Astrocyte (in vitro differentiated cells and primary cell): Measurements from ENCODE around the gene STRN3. TPM values are rescaled to one million over a fixed set of nuclear protein-coding genes. Genes with fewer than 3 reads are reported as not detected.

Source experiments
- DNase-seq: peaks from one replicate; pipeline ENCODE4 v3.0.0-alpha.2; 2010; ENCODE audit warnings: low read depth
- FAIRE-seq: peaks from 2 replicates; lab custom pipeline; 2011; peaks lifted over from hg19 to GRCh38; lab: Jason Lieb, UNC
- H2AFZ ChIP-seq: 2 replicates; pipeline ENCODE4 v1.6.0; 2012; ENCODE audit warnings: low read depth, low read length, inconsistent platforms
- H3K27ac ChIP-seq: 2 replicates; pipeline ENCODE4 v1.5.1; 2011; ENCODE audit warnings: low read depth, low read length, inconsistent platforms
- H3K27me3 ChIP-seq: 2 replicates; pipeline ENCODE4 v1.6.0; 2011; ENCODE audit warnings: low read length, inconsistent platforms; ENCODE audit not compliant: insufficient read depth
- H3K36me3 ChIP-seq: 2 replicates; pipeline ENCODE4 v1.5.1; 2011; ENCODE audit warnings: low read length, inconsistent platforms; ENCODE audit not compliant: insufficient read depth
- H3K4me1 ChIP-seq: 2 replicates; pipeline ENCODE4 v1.5.1; 2011; ENCODE audit warnings: low read length, inconsistent platforms; ENCODE audit not compliant: insufficient read depth
- H3K4me2 ChIP-seq: 2 replicates; pipeline ENCODE4 v1.6.0; 2012; ENCODE audit warnings: low read length, inconsistent platforms
- H3K4me3 ChIP-seq: 2 replicates; pipeline ENCODE4 v1.5.1; 2011; ENCODE audit warnings: low read depth, mild to moderate bottlenecking, low read length, inconsistent platforms; ENCODE audit not compliant: insufficient read depth
- H3K79me2 ChIP-seq: 2 replicates; pipeline ENCODE4 v1.6.0; 2012; ENCODE audit warnings: mild to moderate bottlenecking, low read length, inconsistent platforms; ENCODE audit not compliant: insufficient read depth
- H3K9ac ChIP-seq: 2 replicates; pipeline ENCODE4 v1.6.0; 2012; ENCODE audit warnings: mild to moderate bottlenecking, low read length, inconsistent platforms
- H3K9me3 ChIP-seq: 2 replicates; pipeline ENCODE4 v1.5.1; 2012; ENCODE audit warnings: low read depth, mild to moderate bottlenecking, low read length, inconsistent platforms; ENCODE audit not compliant: insufficient read depth
- H4K20me1 ChIP-seq: 2 replicates; pipeline ENCODE4 v1.6.0; 2012; ENCODE audit warnings: low read length, inconsistent platforms; ENCODE audit not compliant: insufficient read depth
- H3K27ac Mint-ChIP-seq: one replicate; pipeline ENCODE4 v1.8.0; 2021; ENCODE audit warnings: mild to moderate bottlenecking, mixed read lengths; ENCODE audit not compliant: unreplicated experiment
- H3K27me3 Mint-ChIP-seq: one replicate; pipeline ENCODE4 v1.8.0; 2021; ENCODE audit warnings: low read depth, mixed read lengths; ENCODE audit not compliant: unreplicated experiment
- H3K36me3 Mint-ChIP-seq: one replicate; pipeline ENCODE4 v1.8.0; 2021; ENCODE audit warnings: low read depth, mixed read lengths; ENCODE audit not compliant: unreplicated experiment
- H3K4me1 Mint-ChIP-seq: one replicate; pipeline ENCODE4 v1.8.0; 2021; ENCODE audit warnings: low read depth, mixed read lengths; ENCODE audit not compliant: unreplicated experiment
- H3K4me3 Mint-ChIP-seq: one replicate; pipeline ENCODE4 v1.8.0; 2021; ENCODE audit warnings: mild to moderate bottlenecking, moderate library complexity, mixed read lengths; ENCODE audit not compliant: unreplicated experiment
- H3K9me3 Mint-ChIP-seq: one replicate; pipeline ENCODE4 v1.8.0; 2021; ENCODE audit warnings: mild to moderate bottlenecking, mixed read lengths; ENCODE audit not compliant: unreplicated experiment
- CTCF ChIP-seq: IDR thresholded peaks from 2 replicates; pipeline ENCODE4 v1.5.1; 2011; ENCODE audit warnings: low read depth, mild to moderate bottlenecking, inconsistent platforms, low read length, moderate library complexity; ENCODE audit not compliant: insufficient read depth
- EZH2 ChIP-seq: IDR thresholded peaks from 2 replicates; pipeline ENCODE4 v1.6.1; 2012; ENCODE audit warnings: mild to moderate bottlenecking, low read length, inconsistent platforms; ENCODE audit not compliant: insufficient read depth
- total RNA-seq: library from RNA; stranded (reverse); gene quantifications from 2 replicates; pipeline ENCODE4 v1.2.1, GENCODE V29; 2021

Gene STRN3
- total RNA-seq, 1 donor from 2014 or later = 48.4 TPM

DNA sequence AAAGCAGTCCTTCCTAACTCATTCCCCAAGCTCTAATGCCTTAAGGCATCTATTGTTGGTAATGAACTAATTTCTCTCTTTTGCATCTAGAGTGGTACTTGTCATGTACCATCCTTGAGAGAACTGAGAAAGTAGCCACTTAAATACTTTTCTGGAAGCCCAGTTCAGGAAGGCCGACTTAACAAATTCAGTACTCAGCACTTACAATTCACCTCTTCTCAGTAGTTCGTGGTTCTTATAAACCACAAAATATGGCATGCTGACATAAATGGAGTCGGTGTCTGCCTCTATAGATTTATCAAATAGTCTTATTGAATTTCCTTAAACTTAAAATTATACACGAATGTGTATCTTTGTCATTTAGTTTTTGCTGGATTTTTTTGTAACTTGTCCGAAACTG, 161.2 kb downstream of the STRN3 start:
- no peaks in the 10 kb centered on the region for H3K79me2 ChIP-seq
- no peaks in the 10 kb centered on the region for H3K36me3 ChIP-seq
- no peaks in the 10 kb centered on the region for H3K9me3 ChIP-seq
- Mint-ChIP-seq H3K9me3 (no peaks in the 10 kb centered on the region), H3K36me3 (no peaks in the 10 kb centered on the region), H3K4me1 (no peaks in the 10 kb centered on the region), H3K27ac (no peak overlapping the region), H3K4me3 (no peak overlapping the region), H3K27me3 (peaks cover 5% of the 10 kb centered on the region)
- DNase-seq = no peak
- H3K9ac ChIP-seq = no peak overlapping the region
- H3K27ac ChIP-seq = no peak overlapping the region
- TF ChIP-seq EZH2 = no peak
- TF ChIP-seq CTCF = no peak
- H3K4me2 ChIP-seq = no peak overlapping the region
- no peaks in the 10 kb centered on the region for H3K4me1 ChIP-seq
- H3K27me3 ChIP-seq = no peaks in the 10 kb centered on the region
- H2AFZ ChIP-seq = no peak overlapping the region
- no peaks in the 10 kb centered on the region for H4K20me1 ChIP-seq
- no peak for FAIRE-seq
- H3K4me3 ChIP-seq = no peak overlapping the region

DNA sequence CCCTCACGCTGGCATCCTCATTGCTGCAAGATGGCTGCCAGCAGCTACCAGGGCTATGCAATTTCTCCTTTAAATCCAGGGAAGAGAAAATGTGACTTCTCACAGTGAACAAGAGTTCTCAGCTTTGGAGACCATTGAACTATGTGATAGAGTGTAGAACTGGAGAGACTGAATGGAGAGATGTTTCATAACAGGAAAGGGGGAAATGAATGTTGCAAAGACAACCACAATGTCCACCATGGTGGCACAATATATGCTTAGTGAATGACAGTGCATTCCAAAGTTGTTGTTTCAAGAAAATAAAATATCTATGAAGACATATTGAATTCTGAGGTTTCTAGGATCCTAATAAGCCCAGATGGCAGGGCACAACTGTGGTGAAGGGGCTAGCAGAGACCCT, 165.0 kb downstream of the STRN3 start:
- Histone ChIP-seq H3K4me2 (no peak overlapping the region), H4K20me1 (no peaks in the 10 kb centered on the region), H3K36me3 (no peaks in the 10 kb centered on the region), H3K9ac (no peak overlapping the region), H3K27me3 (no peaks in the 10 kb centered on the region), H3K4me3 (no peak overlapping the region), H3K4me1 (no peaks in the 10 kb centered on the region), H3K79me2 (no peaks in the 10 kb centered on the region), H2AFZ (no peak overlapping the region), H3K27ac (no peak overlapping the region), H3K9me3 (no peaks in the 10 kb centered on the region)
- DNase-seq (no peak), FAIRE-seq (no peak)
- Mint-ChIP-seq H3K4me1 (no peaks in the 10 kb centered on the region), H3K4me3 (no peak overlapping the region), H3K36me3 (no peaks in the 10 kb centered on the region), H3K27ac (no peak overlapping the region), H3K27me3 (peaks cover 5% of the 10 kb centered on the region), H3K9me3 (no peaks in the 10 kb centered on the region)
- TF ChIP-seq EZH2 (no peak), CTCF (no peak)

GRCh38 chr14:30855345-30856037, 170.7 kb downstream of the STRN3 start:
- Mint-ChIP-seq H3K27ac (no peak overlapping the region), H3K36me3 (no peaks in the 10 kb centered on the region), H3K4me3 (no peak overlapping the region), H3K27me3 (peaks cover 2% of the 10 kb centered on the region), H3K4me1 (no peaks in the 10 kb centered on the region), H3K9me3 (peaks cover 2% of the 10 kb centered on the region)
- H3K79me2 ChIP-seq = no peaks in the 10 kb centered on the region
- no peaks in the 10 kb centered on the region for H3K36me3 ChIP-seq
- H3K27ac ChIP-seq = no peak overlapping the region
- no peak overlapping the region for H2AFZ ChIP-seq
- TF ChIP-seq EZH2 (no peak), CTCF (no peak)
- H3K4me3 ChIP-seq = no peak overlapping the region
- no peak overlapping the region for H3K4me2 ChIP-seq
- DNase-seq = no peak
- H3K9ac ChIP-seq = no peak overlapping the region
- no peaks in the 10 kb centered on the region for H3K9me3 ChIP-seq
- no peaks in the 10 kb centered on the region for H3K27me3 ChIP-seq
- FAIRE-seq = no peak
- H3K4me1 ChIP-seq = no peaks in the 10 kb centered on the region
- H4K20me1 ChIP-seq = no peaks in the 10 kb centered on the region
